Cardiac fibroblast (primary cell): ENCODE measurements around the gene PHACTR3.

Source experiments
- DNase-seq, 2 donors: peaks; one replicate each; pipeline versions ENCODE4 v3.0.0 to v3.0.0-alpha.2; 2010; ENCODE audit warnings: low read depth in 2 of 2
- H3K4me3 ChIP-seq, 2 donors: replicated peaks in 1 of 2; 1 replicate in 1 of 2; 2 replicates in 1 of 2; pipeline ENCODE4 v1.5.1; 2011; ENCODE audit warnings: low read depth in 2 of 2, low read length in 2 of 2, mild to moderate bottlenecking in 2 of 2, moderate library complexity in 1 of 2
- TF ChIP-seq, protein P1 (sequence below): IDR thresholded peaks from one replicate; pipeline ENCODE4 v1.5.1; 2011; ENCODE audit warnings: low read depth, mild to moderate bottlenecking, low read length, inconsistent platforms

PHACTR3 gene

GRCh38 chr20:59583428-59584277 is 20.7 kb upstream of the PHACTR3 start:
- H3K4me3 ChIP-seq: no peak overlapping the region
- DNase-seq: peak in 1 of 2 donors; percentile 7
- TF ChIP-seq, protein P1, sequence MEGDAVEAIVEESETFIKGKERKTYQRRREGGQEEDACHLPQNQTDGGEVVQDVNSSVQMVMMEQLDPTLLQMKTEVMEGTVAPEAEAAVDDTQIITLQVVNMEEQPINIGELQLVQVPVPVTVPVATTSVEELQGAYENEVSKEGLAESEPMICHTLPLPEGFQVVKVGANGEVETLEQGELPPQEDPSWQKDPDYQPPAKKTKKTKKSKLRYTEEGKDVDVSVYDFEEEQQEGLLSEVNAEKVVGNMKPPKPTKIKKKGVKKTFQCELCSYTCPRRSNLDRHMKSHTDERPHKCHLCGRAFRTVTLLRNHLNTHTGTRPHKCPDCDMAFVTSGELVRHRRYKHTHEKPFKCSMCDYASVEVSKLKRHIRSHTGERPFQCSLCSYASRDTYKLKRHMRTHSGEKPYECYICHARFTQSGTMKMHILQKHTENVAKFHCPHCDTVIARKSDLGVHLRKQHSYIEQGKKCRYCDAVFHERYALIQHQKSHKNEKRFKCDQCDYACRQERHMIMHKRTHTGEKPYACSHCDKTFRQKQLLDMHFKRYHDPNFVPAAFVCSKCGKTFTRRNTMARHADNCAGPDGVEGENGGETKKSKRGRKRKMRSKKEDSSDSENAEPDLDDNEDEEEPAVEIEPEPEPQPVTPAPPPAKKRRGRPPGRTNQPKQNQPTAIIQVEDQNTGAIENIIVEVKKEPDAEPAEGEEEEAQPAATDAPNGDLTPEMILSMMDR: no peak

DNA sequence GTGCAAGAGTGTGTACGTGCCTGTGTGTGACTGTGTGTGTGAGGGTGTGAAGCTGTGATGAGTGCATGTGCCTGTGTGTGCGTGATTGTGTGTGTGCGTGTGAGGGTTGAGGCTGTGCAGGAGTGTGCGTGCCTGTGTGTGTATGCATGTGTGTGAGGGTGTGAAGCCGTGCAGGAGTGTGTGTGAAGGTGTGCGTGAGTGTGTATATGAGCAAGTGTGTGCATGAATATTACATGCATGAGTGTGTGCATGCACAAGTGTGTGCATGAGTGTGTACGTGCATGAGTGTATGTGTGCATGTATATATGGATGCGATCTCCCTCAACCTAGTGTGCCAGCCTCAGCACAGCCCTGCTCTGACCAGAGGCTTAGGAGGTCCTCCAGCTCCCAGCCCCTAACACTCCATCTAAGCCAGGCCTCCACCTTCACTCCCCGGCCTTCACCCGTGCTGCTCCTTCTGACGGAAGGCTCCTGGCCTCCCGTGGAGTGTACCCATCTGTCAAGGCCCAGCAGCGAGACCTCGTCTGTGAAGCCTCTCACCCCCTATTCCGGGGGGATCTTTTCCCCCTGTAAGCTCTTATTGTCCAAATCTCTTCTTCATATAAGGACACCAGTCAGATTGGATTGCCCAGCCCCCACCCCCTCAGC is 19.9 kb upstream of the PHACTR3 start:
- TF ChIP-seq, protein P1: no peak
- H3K4me3 ChIP-seq: no peak overlapping the region
- no peak for DNase-seq

DNA sequence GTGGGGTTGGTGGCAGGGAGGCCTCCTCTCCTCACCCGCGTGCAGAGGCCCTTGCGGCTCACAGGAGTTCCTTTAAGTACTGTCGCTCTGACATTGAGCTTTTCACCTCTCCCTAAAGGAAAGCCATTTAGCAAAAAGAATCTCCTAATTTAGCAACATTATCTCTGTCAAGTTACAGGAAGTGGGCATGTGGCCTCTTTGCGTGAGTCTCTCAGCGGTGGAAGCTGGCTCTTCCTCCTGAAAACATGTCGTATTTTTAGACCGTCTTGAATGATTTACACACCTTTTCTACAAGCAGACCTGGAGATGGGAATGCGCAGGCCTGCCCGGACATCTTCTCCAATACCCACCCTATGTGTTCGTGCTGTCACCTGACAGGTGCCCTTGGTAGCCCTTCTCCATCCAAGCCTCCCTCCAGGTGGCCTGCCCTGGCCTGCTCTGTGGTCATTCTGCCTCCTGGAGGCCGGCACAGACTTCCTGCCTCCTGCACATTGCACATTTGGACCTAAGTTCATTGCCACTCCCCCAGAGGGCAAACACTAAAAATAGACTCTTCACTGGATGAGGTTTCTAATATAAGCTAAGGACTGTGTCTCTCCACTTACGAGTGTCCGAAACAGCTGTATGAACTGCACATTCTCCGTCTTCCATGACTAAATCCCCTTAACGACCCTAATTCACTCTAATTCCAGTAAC is 18.5 kb upstream of the PHACTR3 start:
- no peak overlapping the region for H3K4me3 ChIP-seq
- TF ChIP-seq, protein P1: no peak
- no peak for DNase-seq

DNA sequence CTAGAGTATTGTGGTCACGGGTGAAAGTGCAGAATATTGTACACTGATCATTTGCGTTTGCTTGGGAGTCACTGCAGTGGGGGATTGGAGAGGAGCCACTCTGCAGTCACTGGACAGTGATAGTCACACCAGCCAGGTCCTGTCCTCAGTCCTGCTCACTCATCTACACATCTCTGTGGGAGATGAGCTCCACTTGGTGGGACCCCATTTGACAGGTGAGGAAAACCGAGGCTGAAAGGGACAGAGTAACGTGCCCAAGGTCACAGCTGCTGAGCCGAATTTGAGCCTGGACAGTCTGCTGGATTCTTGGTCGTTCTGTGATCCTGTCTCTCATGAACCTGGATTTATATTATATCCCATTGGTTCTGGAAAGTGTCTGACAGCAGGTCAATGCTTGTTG is 17.7 kb upstream of the PHACTR3 start:
- no peak overlapping the region for H3K4me3 ChIP-seq
- TF ChIP-seq, protein P1: no peak
- no peak for DNase-seq

DNA sequence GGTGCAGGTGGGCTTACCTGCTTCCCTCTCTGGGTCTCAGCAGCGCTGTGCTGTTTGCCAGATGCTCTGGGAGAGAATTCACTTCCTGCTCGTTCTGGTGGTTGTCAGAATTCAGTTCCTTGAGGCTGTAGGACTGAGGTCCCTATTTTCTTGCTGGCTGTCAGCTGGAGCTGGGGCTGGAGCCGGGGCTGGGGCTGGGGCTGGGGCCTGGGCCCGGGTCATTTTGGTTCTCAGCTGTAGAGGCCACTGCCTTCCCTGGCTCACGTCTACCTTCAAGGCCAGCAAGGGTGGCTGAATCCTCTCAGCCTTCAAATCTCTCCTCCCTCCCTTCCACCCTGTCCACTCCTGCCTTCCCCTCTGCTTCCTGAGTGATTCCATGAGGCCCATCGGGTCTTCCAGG is 16.8 kb upstream of the PHACTR3 start:
- H3K4me3 ChIP-seq: no peak overlapping the region
- TF ChIP-seq, protein P1: no peak
- DNase-seq: no peak

- TF ChIP-seq, protein P1: no peak
Observed at GRCh38 chr20:59588236-59588855, 16.0 kb upstream of the PHACTR3 start.

More at GRCh38 chr20:59588236-59588855, 16.0 kb upstream of the PHACTR3 start:
- H3K4me3 ChIP-seq: no peak overlapping the region
- DNase-seq: no peak
